Activated gamma-delta T cell treated with Interleukin-2 at 50 U/mL for 16 hours (primary cell): Measurements from ENCODE around the gene PUM2.

ENCODE experiments used
- DNase-seq: peaks from one replicate; pipeline ENCODE4 v3.0.0-alpha.2; 2020

The PUM2 gene

DNA sequence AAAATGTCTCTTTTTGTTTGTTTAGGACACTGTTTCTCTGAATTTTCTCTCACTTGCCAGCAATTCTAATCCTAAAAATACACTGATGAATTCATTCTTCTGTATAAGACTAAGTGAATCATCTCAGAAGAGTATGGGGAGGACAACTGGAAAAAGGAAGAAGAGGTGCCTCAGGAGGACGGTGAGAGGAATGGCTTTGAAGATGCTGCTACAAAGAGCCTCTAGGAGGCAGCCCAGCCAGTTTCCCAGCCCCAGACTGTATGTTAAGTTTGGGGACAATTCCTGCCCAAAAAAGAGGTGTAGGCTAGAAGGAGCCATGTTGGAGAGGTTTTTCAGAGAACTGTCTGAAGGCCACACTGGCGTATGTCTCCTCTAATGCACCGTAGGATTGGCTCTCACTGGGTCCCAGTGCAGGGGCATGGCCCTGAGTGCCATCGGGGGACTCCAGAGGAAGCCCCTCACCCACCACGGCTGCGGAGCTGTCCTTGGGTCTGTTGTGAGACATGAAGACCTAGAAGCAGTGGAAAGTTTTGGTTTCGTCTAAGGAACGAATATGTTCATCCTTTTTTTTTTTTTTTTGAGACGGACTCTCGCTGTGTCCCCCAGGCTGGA lies 122.6 kb downstream of the PUM2 start:
- DNase-seq = no peak

DNA sequence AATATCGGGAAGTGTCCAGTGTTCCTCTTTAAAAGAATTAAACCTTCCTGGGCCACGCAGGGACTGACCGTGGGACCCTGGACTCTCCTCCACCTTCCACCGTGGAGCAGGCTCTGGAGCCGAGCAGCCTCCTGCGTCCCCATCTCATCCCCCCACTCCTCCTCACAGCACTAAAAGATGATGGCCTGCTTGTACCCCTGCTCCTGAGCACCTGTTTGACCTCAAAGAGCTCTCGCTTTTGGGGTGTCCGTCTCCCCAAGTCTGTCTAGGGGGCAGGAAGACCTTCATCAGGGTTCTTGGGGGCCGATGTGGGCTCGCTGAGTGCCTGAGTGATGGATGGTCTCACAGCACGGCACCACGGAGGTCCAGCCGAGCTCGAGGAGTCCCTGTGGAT lies 124.5 kb downstream of the PUM2 start:
- no peak for DNase-seq

DNA sequence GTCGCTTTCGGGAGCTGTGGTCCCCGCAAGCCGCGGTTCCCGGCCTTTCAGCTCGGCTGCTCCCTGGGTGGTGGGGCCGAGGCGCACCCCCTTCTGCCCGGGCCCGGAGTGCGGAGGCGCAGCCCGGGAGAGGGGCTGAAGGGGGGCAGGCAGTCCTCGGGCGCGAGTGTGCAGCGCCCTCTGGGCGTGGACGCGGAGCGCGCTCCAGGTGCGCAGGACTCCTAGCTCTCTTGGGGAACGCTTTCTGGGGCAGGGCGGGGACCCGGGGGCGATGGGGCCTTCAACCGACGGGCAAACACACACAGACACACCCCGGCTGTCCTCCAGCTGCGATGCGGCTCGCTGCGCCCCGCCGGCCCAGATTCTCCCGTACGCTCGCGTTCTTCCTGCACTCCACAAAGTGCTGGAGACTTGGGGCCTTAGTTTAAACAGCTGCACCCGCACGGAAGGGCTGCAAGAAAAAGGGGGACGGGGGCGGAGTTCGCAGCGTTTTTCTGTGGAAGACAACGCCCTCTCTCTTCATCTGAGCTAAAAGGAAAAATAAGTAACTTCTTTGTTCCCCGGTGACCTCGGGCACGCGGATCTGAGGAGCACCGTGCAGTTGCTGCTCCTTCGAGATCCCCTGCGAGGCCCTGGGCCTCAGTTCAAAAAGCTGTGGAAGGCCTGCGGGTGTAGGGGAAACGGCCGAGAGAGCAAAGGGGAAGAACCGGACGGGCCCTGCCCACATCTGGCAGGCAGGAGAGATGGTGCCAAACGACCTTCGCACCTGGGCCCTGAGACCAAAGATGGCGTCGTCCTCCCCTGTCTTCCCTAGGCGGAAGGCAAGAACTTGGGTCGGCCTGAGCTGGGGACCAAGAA lies 125.1 kb downstream of the PUM2 start:
- DNase-seq = no peak

DNA sequence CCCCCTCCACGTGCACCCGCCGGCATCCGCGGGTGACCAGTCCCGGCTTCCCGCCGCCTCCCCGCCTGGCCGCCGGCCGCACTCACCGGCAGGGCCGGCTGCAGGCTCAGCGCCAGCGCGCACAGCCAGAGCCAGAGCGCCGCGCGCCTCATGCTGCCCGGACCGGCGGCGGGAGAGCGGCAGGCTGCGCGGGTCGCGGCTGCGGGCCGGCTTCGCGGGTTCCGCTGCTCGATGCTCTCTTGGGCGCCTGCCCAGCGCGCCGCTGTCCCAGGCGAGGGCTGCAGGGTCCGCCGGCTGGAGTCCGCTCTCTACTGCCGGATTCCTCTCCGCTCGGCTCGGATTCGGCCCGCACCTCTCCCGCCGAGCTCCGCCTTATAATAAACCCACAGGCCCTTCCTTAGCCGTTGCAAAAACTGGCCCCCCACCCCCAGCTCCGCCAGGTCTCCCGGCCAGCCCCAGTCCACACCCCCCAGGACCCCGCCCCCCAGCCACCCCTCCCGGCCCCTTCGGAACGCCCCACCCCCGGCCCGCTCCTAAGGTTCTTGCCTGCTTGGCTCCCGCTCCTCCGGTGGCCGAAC lies 125.8 kb downstream of the PUM2 start, which contains the start of gene SDC1:
SDC1 (minus strand) TSS at position 415 of the 578 bp plus-strand sequence; CDS start at position 152, 263 bp downstream.
- no peak for DNase-seq

DNA sequence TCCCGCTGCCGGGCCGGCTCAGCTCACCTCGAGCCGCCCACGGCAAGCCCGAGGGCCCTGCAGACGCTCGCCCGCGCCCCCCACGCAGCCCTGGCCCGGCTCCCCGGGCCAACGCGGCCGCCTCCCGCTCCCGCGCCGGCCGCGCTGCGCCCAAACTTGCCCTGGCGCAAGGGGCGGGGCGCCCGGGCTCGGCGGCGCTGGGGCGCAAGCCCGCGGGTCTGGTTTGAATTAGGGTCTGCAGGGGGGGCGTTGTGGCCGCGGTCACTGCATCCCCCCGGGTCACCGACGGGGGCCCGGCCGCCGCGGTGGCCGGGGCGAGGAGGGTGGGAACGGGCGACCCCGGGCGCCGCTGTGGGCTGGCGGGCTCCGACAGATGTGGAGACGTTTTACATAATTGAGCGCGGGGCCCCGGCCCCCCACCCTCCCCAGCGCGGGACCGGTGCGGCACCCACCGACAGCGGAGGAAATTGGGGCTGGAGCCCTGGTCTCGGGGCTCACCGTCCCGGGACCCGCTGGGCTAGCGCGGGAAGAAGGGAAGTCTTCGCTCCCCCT lies 126.4 kb downstream of the PUM2 start:
- DNase-seq = no peak

DNA sequence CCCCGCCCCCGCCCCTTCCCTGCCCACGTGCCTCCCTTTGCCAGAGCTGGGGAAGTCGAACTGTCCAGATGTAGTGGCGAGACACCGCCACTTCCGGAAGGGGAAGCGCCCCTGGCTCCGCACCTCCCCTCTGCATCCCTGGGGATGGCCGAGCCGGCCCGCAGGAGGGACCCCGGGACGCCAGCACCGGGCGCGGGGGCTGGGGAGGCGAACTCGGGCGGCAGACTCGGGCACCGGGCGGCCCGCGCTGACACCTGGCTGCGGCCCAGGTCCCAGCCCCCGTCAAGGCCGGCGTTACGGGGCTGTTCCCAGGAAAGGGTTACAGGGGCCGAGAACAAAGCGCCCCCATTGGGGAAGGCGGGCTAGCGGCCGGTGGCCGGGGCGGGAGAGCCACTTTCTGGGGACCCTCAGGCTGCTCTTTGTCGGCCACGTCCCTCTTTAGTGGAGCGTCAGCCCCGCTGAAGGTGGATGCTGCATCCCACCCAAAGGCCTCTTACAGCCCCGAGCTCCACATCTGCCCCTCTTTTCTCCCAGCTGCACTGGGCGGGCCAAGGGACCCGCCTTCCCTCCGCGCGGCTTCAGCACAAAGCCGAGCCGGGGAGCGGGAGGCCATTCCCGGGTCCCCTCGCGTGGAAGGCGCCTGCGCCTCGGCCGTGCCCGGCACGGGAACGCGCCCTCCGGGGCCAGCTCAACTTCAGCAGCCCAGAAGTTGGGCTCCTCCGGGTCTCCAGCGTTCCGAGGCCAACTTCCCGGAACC lies 127.1 kb downstream of the PUM2 start:
- no peak for DNase-seq

DNA sequence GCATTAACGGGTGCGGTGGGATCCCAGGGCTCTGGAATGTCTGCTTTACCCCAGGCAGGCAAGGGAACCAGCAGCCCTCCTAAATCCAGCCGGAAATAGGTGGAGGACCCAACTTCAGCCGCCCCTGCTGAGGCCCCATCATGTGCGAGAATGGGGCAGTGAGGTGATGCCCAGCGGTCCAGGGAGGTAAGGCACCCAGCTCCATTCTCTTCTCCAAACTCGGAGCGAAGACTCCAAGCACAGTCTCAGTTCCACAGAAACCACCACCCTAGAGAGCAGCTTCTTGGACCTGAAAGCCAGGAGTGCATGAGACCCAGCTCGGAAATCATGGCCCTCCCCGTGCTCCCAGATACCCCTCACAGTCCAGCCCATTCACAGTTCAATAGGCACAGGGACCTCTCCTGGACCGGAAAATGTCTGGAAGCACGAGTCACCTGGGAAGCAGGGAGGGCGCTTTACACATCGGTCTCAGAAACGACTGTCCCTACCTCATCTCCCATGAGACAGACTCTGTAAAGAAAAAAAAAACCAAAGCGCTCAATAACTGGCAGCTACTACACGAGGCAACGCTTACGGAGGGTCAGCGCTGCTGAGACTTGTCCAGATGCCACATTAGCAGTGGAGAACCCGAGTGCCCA lies 127.8 kb downstream of the PUM2 start:
- no peak for DNase-seq

DNA sequence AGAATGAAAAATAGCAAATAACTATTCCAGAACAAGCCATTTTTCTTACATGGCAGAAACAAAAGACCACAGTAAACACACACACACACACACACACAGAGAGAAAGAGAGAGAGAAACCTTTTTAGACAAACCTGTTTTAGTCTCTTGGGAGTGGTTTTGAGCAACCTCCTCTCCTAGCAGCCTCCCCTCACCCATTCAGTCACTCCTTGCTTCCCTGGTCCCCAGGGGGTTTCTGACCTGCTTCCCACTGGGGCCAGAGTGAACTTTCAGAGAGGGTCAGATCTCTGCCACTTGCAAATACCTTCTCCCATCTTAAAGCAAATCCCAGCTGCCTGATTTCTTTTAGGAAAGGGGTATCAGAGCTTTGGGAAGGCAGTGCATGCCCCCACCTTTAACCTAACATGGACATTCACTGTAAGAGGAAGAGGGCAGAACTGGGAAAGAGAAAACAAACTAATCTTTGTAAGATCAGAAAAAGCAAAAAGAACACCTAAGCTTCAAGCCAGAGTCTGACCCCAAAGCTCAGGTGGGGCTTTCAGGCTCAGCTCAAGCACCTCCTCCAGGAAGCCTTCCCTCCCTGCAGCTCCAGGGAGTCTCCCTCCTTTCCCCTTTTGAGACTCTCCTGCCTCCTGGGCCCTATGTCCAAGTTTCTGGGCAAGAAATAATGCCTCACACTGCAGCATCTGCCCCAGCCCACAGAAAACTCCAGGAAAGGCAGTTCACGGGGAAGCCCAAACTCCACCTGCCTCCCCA lies 128.5 kb downstream of the PUM2 start:
- no peak for DNase-seq

DNA sequence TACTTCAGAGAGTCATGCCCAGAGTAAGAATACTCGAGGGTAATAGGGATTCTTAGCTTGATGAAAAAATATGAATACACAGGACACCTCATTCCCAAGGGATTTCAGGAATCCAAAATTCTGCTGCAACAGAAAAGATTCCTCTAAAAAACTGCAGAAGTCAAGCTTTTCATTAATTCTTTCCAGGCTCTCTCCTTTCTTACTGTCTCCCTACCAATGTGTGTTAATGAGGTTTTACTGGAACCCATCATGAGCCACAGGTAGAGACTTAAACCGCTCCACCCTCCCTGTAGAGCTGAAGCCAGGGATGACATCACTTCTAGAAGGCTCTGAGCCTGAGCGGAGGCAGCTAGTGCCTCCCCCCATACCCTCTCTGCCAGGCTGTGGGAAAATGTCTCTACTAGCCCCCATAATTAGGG lies 129.1 kb downstream of the PUM2 start:
- DNase-seq = no peak

DNA sequence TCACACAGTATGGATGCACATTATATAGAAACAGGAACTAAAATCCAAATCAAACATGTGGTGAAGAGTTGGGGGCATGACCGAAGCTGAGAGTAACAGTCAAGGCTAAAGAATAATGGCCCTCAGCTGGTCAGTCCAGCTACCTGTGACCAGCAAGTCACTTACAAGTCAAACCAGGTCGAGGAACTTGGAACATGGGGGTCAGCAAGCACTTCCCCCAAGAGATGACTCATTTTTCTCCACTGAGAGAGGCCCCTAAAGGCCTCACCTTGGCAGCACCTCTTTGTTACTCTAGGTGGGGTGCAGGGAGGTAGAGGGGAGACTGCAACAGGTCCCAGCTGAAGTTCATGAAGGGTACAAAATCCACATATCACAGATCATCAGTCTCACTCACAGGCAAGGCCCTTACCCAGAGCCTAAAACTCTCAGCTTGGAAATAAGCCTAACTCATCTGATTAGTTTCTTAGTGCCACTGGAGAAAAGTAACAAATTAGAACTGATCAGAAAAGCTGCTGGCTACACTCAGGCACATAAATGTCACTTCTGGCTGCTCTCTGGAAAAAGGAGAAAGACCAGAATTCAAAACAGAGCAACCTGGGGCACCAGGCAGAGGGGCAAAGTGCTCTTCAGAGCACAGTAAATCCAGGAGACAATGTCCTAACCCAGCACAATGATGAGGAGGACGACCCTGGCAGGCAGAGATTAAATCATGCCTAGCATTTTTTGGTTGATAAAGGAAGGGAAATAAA lies 129.7 kb downstream of the PUM2 start:
- no peak for DNase-seq

DNA sequence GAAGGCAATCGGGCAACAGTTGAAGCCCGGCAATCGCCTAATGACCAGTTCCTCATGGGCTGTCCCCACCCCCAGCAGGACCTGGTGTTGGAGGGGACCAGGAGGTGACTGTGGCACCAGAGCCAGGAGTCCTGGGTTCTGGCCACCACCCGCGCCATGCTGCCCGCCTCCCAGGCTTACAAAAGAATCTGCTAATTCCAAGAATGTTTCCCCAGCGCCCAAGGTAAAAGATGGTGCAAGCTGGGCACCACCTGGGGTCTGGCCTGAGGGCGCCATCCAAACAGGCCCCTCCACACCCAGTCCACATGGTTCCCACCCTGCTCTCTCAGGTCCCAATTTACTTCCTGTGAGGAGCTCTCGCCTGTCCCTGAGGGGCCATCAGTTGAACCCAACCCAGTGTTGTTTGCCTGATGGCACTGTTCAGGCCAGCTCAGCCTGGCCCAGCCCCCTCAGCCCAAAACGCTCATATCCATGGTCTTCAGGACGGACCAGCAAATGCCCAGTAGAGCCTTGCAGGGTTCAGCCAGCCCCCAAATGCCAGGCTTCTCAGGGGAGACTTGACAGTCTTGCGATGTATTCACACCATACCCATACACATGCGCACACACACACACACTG lies 130.8 kb downstream of the PUM2 start:
- no peak for DNase-seq

DNA sequence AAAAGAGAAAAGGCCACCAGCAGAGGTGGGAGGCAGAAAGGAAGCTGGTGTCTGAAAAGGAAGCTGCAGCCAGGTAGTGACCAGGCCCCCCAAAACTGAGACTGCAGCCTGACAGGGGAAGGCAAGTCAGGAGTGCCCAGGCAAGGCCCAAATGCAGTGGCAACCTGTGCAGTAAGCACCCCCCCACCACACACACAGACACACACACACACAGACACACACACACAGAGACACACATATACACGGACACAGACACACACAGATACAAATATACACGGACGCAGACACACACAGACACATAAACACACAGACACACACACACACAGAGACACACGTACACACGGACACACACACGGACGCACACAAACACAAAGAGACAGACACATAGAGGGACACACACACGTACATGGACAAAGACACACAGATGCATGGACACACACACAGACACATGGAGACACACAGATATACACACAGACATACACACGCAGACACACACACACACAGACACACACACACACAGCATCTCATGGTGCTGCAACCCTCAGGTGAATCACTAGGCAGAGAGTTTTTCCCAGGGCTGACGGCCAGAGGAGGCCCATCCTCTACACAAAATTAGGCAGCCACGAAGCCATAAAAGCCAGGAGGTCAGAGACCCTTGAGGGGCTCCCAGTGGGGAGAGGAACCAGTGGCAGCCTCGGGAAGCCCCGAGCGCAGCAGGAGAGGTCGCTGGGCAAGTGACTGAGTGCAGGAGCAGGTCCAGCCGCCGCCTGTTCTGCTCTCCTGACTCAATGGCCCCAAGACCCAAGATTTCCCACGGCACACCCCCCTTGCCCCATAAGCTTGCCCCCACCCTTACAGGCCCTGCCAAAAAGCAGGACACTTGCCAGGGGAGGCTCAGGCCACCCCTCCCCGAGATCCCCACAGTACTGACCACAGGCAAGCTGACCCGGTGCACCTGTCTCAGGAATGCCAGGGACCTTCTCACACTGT lies 132.0 kb downstream of the PUM2 start:
- DNase-seq = no peak

DNA sequence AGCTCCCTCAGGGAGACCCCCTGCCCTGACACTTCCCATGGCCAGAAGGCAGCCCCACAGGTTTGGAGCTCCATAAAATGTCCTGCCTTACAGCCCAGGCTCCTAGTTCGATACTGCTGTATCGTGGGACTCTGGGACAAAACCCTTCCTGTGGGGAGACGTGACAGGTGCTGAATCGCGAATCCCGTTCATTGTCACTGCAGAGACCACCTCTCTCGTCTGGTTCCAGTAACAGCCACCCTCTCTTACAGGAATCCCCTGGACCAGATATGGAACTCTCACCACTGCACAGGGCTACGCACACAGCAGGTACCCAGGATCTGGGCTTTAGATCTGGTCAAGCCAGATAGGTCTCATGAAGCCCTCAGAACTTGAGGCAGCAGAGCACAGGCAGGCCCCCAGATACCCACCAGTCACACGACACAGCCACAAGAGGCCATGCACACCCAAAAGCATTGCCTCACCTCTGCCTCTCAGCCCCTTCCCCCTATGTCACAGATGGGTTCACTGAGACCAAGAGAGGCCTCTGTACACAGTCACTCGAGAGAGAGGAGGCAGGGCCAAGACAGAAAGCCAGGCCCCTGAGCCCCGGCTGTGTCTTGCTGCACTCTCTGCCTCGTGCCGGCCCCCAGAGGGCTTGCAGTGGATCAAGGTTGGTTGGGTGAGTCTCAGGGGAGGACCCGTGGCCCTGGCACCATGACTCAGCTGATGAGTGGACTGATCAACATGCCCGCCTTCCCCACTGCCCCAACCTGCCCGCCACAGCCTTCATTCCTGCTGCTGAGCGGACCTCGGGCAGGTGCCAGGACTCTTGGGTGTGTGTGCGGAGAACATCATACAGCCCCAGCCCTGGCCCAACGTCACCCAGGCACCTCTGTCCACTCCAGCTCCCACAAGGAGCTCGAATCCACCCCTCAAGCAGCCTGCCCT lies 133.3 kb downstream of the PUM2 start:
- no peak for DNase-seq

DNA sequence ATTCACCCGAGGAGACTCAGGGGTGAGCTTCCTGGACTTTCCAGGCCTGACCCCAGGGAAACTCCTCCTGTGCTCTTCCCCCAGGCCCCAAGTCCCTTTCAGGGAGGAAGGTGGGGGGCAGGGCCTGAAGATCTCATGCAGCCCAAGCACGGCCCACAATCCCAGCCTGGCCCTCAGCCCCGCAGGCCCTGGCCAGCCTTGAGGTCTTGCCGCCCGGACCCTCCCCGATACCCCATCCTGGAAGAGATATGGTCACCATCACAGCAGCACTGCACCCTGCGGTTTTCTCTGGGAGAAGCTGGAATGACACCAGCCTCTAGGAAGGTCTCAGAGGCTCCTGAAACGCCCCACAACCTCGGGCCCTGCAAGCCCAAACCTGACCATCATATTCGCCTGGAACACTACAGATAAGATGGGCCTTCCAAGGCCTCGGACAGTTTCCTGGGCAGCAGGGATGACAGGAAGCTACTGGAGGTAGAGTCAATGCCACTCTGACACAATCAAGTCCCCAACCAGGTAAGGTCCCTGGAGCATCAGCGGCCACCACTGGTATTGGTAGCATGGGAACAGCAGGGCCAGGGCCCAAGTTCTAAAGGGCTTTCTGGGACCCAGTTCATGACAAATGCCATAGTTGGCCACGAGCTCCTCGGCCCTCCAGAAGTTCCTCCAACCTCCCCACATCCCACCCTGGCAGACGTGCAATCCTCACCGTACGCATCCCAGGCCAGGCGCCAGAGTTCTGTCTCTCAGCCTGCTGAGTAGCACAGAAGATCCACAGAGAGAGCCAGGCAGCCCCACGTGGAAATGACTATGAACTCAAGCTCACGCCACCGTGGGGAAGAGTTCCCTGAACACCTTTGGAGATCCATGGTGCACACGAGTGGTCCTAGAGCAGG lies 134.3 kb downstream of the PUM2 start:
- DNase-seq = no peak

DNA sequence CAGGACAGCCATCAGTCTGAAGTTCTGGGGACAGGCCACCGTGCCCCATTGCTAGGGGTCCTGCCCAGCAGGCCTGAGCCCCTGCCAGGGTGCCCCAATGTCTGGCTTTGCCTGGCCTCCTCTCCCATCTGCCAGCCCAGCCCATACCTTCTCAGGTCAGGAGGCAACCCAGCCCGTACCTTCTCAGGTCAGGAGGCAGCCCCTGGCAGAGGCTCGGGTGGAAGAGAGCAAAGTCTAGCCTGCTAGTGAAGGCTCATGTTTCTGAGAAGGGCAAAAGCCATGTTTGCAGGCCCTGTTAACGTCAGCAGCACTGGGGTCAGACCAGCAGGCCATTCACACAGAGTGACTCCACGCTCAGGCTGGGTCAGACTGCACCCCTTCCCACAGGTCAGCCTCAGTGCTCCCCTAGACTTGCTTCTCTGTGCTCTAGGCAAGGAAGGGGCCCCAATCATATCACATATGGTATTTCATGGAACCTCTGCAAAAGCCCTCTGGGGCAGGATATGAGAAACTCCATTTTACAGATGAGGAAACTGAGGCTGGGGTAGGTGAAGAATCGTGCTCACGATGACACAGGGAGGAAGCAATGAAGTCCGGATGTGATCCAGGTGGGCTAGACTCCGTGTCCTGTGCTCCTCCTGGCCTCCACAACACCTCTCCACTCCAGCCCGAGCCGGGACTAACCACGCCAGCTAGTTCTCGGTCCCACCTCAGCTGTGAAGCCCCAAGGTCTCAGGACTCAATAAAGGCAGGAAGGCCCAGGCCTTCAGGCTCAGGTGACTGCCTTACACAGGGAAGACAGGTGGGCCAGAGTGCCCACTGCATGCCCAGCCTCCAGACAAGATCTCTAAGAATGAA lies 135.2 kb downstream of the PUM2 start:
- no peak for DNase-seq
